Liver (tissue), 9 donors: ENCODE measurements around the gene SLC34A3. TPM values are rescaled to one million over a fixed set of nuclear protein-coding genes. Genes with fewer than 3 reads are reported as not detected.

ENCODE experiments used
- DNase-seq: peaks from one replicate; pipeline ENCODE4 v3.0.0-alpha.2; 2017; ENCODE audit warnings: low spot score
- H3K27ac ChIP-seq, 2 donors: one replicate each; pipeline ENCODE4 v1.7.0; 2013; ENCODE audit warnings: inconsistent platforms in 2 of 2, low read length in 2 of 2, control low read depth in 1 of 2, low read depth in 1 of 2, mild to moderate bottlenecking in 1 of 2
- H3K27me3 ChIP-seq, 4 donors: one replicate each; pipeline versions ENCODE4 v1.6.1 to v1.7.0; 2013; ENCODE audit warnings: low read length in 3 of 4, inconsistent platforms in 1 of 4, mild to moderate bottlenecking in 1 of 4, moderate library complexity in 1 of 4; ENCODE audit not compliant: control insufficient read depth in 4 of 4, insufficient read depth in 4 of 4
- H3K36me3 ChIP-seq, 4 donors: one replicate each; pipeline versions ENCODE4 v1.6.1 to v1.7.0; 2013; ENCODE audit warnings: low read length in 3 of 4, mild to moderate bottlenecking in 3 of 4, low read depth in 1 of 4, moderate library complexity in 1 of 4; ENCODE audit not compliant: control insufficient read depth in 4 of 4, insufficient read depth in 3 of 4
- H3K4me1 ChIP-seq, 4 donors: one replicate each; pipeline versions ENCODE4 v1.6.1 to v1.7.0; 2013; ENCODE audit warnings: low read length in 3 of 4, mild to moderate bottlenecking in 3 of 4, moderate library complexity in 1 of 4; ENCODE audit not compliant: control insufficient read depth in 4 of 4, insufficient read depth in 4 of 4
- H3K4me3 ChIP-seq, 3 donors: one replicate each; pipeline versions ENCODE4 v1.6.1 to v1.7.0; 2013; ENCODE audit warnings: low read length in 3 of 3, control low read depth in 1 of 3, low read depth in 1 of 3, mild to moderate bottlenecking in 1 of 3
- H3K9ac ChIP-seq, 2 donors: one replicate each; pipeline ENCODE4 v1.7.0; 2013; ENCODE audit warnings: low read length in 2 of 2, mild to moderate bottlenecking in 2 of 2, moderate library complexity in 2 of 2, control low read depth in 1 of 2, low read depth in 1 of 2
- H3K9me3 ChIP-seq, 4 donors: one replicate each; pipeline versions ENCODE4 v1.6.1 to v1.7.0; 2013; ENCODE audit warnings: low read length in 3 of 4; ENCODE audit not compliant: control insufficient read depth in 4 of 4
- ATF3 ChIP-seq: IDR thresholded peaks from 2 replicates; pipeline ENCODE4 v1.6.1; 2016; ENCODE audit warnings: antibody characterized with exemption
- CTCF ChIP-seq: fragments of 150-350 bp; IDR thresholded peaks from 2 replicates; pipeline ENCODE4 v1.5.1; 2017; ENCODE audit warnings: improper control_type of control experiment, low read depth, low read length; ENCODE audit not compliant: missing input control
- EGR1 ChIP-seq, 2 donors: IDR thresholded peaks; 2 replicates each; pipeline ENCODE4 v1.6.1; 2016 to 2018; ENCODE audit warnings: antibody characterized with exemption in 2 of 2, low read depth in 2 of 2
- FOXA1 ChIP-seq: IDR thresholded peaks from 2 replicates; pipeline ENCODE4 v1.6.1; 2016; ENCODE audit warnings: antibody characterized with exemption
- FOXA2 ChIP-seq: IDR thresholded peaks from 2 replicates; pipeline ENCODE4 v1.6.1; 2016; ENCODE audit warnings: antibody characterized with exemption
- GABPA ChIP-seq, 2 donors: IDR thresholded peaks in 1 of 2; conservative IDR thresholded peaks in 1 of 2; 2 replicates each; pipeline ENCODE4 v1.6.1; 2016; ENCODE audit warnings: antibody characterized with exemption in 2 of 2, mild to moderate bottlenecking in 1 of 2, moderate library complexity in 1 of 2
- HNF4G ChIP-seq: IDR thresholded peaks from 2 replicates; pipeline ENCODE4 v1.6.1; 2016; ENCODE audit warnings: antibody characterized with exemption
- JUND ChIP-seq, 2 donors: IDR thresholded peaks; 2 replicates each; pipeline ENCODE4 v1.6.1; 2016; ENCODE audit warnings: antibody characterized with exemption in 2 of 2
- MAX ChIP-seq: IDR thresholded peaks from 2 replicates; pipeline ENCODE4 v1.6.1; 2016; ENCODE audit warnings: antibody characterized with exemption
- NR2F2 ChIP-seq: IDR thresholded peaks from 2 replicates; pipeline ENCODE4 v1.6.1; 2016; ENCODE audit warnings: antibody characterized with exemption
- RAD21 ChIP-seq, 2 donors: IDR thresholded peaks; 2 replicates each; pipeline ENCODE4 v1.6.1; 2016; ENCODE audit warnings: antibody characterized with exemption in 2 of 2, mild to moderate bottlenecking in 2 of 2
- REST ChIP-seq: IDR thresholded peaks from 2 replicates; pipeline ENCODE4 v1.6.1; 2016; ENCODE audit warnings: antibody characterized with exemption, mild to moderate bottlenecking
- RXRA ChIP-seq, 2 donors: IDR thresholded peaks; 2 replicates each; pipeline ENCODE4 v1.6.1; 2017 to 2018; ENCODE audit warnings: antibody characterized with exemption in 2 of 2, mild to moderate bottlenecking in 1 of 2
- SP1 ChIP-seq: IDR thresholded peaks from 2 replicates; pipeline ENCODE4 v1.6.1; 2018; ENCODE audit warnings: antibody characterized with exemption, mild to moderate bottlenecking
- TAF1 ChIP-seq: conservative IDR thresholded peaks from 2 replicates; pipeline ENCODE4 v1.6.1; 2016; ENCODE audit warnings: antibody characterized with exemption, mild to moderate bottlenecking
- YY1 ChIP-seq: IDR thresholded peaks from 2 replicates; pipeline ENCODE4 v1.6.1; 2016; ENCODE audit warnings: antibody characterized with exemption, mild to moderate bottlenecking
- WGBS: extraction: QIAGEN DNeasy Blood & Tissue Kit; methylation state at CpG from one replicate; pipeline ENCODE4 v1.1.7; 2013; 5-methylcytosine and 5-hydroxymethylcytosine counted together
- polyA plus RNA-seq, 2 donors: library from polyadenylated mRNA; stranded (reverse) in 1 of 2; unstranded in 1 of 2; fragments of 200-250 nt in 1 of 2; fragments of >200 nt in 1 of 2; fragmentation: Nextera tagmentation in 1 of 2; extraction: Ambion mirVana in 1 of 2; gene quantifications; one replicate each; pipeline versions ENCODE4 v1.2.1 to v1.2.3, GENCODE V29; 2013 to 2015
- total RNA-seq, 2 donors: library from RNA; depleted of rRNA; stranded (reverse); fragments of >200 nt; gene quantifications; one replicate each; pipeline ENCODE4 v1.2.3, GENCODE V29; 2014
- donor health status: healthy.
- donor health status: healthy.
- donor health status: healthy.
- donor health status: healthy.
- donor health status: healthy.

Gene SLC34A3
- total and polyA plus RNA-seq, 4 donors: not detected

- no peak for TF ChIP-seq NR2F2
Measured at GRCh38 chr9:137276473-137277328, 46.0 kb downstream of the SLC34A3 start (continued).

- no peaks in the 10 kb centered on the region for H3K9me3 ChIP-seq
- peak within 1 kb of the TSS; percentile 85 to 93 for H3K27ac ChIP-seq
- peaks cover 3 to 35% (median 13%) of the 10 kb centered on the region in 4 donors for H3K4me1 ChIP-seq
- H3K9ac ChIP-seq: peak within 1 kb of the TSS; percentile 12 to 47
- TF ChIP-seq MAX (no peak), SP1 (peak; percentile 20), YY1 (no peak), HNF4G (no peak), GABPA (IDR thresholded peaks at IDR 0.05 in 1 of 2, conservative IDR thresholded peaks at IDR 0.05 in 1 of 2) (peak in 1 of 2 donors; percentile 49), CTCF (no peak)
- no peaks in the 10 kb centered on the region for H3K27me3 ChIP-seq
- H3K4me3 ChIP-seq: peak within 1 kb of the TSS; percentile 32 to 60 (median 53)
- WGBS: 33% methylated on average over 25 of the region's 25 CpGs
- peaks cover 0 to 7% (median under 1%) of the 10 kb centered on the region in 4 donors for H3K36me3 ChIP-seq
- DNase-seq: peak; percentile 60
Measured at GRCh38 chr9:137277329-137278041, 46.8 kb downstream of the SLC34A3 start, which contains the start of gene TOR4A. TOR4A (plus strand) TSS chr9:137277726; CDS start chr9:137278690, 964 bp downstream.

- no peak for TF ChIP-seq RXRA (IDR thresholded peaks at IDR 0.05)
- no peak for TF ChIP-seq GABPA (IDR thresholded peaks at IDR 0.05 in 1 of 2, conservative IDR thresholded peaks at IDR 0.05 in 1 of 2)
- no peak for TF ChIP-seq REST
- TF ChIP-seq YY1: no peak
- no peak for TF ChIP-seq FOXA1
- no peak for TF ChIP-seq CTCF
- TF ChIP-seq FOXA2: no peak
- no peak for TF ChIP-seq ATF3
- TF ChIP-seq JUND (IDR thresholded peaks at IDR 0.05): no peak
- no peak for TF ChIP-seq EGR1 (IDR thresholded peaks at IDR 0.05; ENCODE audit: low read depth in 2 of 2)
- TF ChIP-seq MAX: no peak
- no peak for TF ChIP-seq HNF4G
- TF ChIP-seq TAF1: no peak
- no peak for TF ChIP-seq RAD21 (IDR thresholded peaks at IDR 0.05)
- peak overlapping the region; percentile 12 to 43 for H3K9ac ChIP-seq
- peak overlapping the region; percentile 32 to 60 (median 53) for H3K4me3 ChIP-seq
- peaks cover 0 to 1% (median 0%) of the 10 kb centered on the region in 4 donors for H3K36me3 ChIP-seq
- H3K4me1 ChIP-seq: peaks cover 3 to 30% (median 11%) of the 10 kb centered on the region in 4 donors
- H3K27me3 ChIP-seq: no peaks in the 10 kb centered on the region
- 26% methylated on average over 54 of the region's 54 CpGs for WGBS
- peak overlapping the region; percentile 85 to 93 for H3K27ac ChIP-seq
- no peak for DNase-seq
- no peaks in the 10 kb centered on the region for H3K9me3 ChIP-seq
Measured at GRCh38 chr9:137278061-137278701, 47.5 kb downstream of the SLC34A3 start.
